ENCODE data around the gene MAP3K12.
A peak's percentile ranks its signal among the peaks of the same experiment; 100 is the strongest.

Gene MAP3K12

DNA sequence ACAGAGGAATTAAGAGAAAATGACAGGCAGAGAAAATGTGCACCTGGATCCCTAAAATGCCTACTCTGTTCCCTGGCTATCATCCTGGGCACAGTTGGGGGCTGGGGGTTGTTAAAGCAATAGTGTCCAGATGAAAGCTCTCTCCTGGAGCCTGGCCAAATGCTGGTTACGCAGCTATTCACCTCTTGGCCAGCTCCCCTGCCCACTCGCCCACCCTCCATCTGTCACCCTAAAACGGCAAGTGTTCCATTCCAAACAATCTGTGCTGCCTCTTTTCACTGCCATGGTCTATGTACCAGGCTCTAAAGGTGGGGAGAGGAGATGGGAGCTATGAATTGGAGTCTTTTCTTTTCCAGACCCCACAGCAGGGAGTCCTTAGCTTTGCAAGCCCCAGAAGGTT, 32.8 kb upstream of the MAP3K12 start:
- Histone ChIP-seq H3K18ac (ENCODE audit: low read depth in 1 of 2, low read length in 2 of 2) (no peak overlapping the region), H2AFZ (ENCODE audit: low read depth, low read length) (no peak overlapping the region), H3K23ac (ENCODE audit: low read length in 2 of 2) (no peak overlapping the region), H3K4ac (ENCODE audit: low read depth in 1 of 2, low read length in 2 of 2) (no peak overlapping the region), H4K91ac (ENCODE audit: low read length) (no peak overlapping the region), H3K4me3 (ENCODE audit: insufficient read depth in 1 of 2, low read depth in 1 of 2, low read length in 2 of 2) (no peak overlapping the region), H3K4me1 (ENCODE audit: control insufficient read depth, insufficient read depth, low read depth, low read length) (no peaks in the 10 kb centered on the region), H3K4me2 (ENCODE audit: low read length, poor library complexity, severe bottlenecking) (no peak overlapping the region), H3K79me1 (replicated peaks; ENCODE audit: low read length, poor library complexity, severe bottlenecking) (peaks cover 16% of the 10 kb centered on the region), H3K14ac (ENCODE audit: low read length in 2 of 2) (no peak overlapping the region), H2BK5ac (ENCODE audit: low read depth, low read length, poor library complexity, severe bottlenecking) (no peak overlapping the region), H3K36me3 (ENCODE audit: control insufficient read depth in 1 of 2, insufficient read depth in 2 of 2, low read depth in 1 of 2, low read length in 2 of 2) (peaks cover 47 to 70% of the 10 kb centered on the region in 2 experiments), H4K8ac (ENCODE audit: low read length) (no peak overlapping the region), H2BK15ac (ENCODE audit: low read depth, poor library complexity, severe bottlenecking) (no peak overlapping the region), H2AK5ac (ENCODE audit: low read length, severe bottlenecking) (no peak overlapping the region), H3K27ac (ENCODE audit: low read length, poor library complexity, severe bottlenecking) (no peak overlapping the region), H3K9me3 (ENCODE audit: control insufficient read depth, low read length) (no peaks in the 10 kb centered on the region), H2BK120ac (ENCODE audit: low read depth, low read length) (no peak overlapping the region), H3K9ac (ENCODE audit: low read length) (no peak overlapping the region), H2BK12ac (ENCODE audit: low read length in 2 of 2) (no peak overlapping the region), H3K27me3 (ENCODE audit: control insufficient read depth in 1 of 2, insufficient read depth in 1 of 2, low read length in 2 of 2) (no peaks in the 10 kb centered on the region)
- no peak for DNase-seq
- 90% methylated on average over 2 of the region's 3 CpGs for WGBS

DNA sequence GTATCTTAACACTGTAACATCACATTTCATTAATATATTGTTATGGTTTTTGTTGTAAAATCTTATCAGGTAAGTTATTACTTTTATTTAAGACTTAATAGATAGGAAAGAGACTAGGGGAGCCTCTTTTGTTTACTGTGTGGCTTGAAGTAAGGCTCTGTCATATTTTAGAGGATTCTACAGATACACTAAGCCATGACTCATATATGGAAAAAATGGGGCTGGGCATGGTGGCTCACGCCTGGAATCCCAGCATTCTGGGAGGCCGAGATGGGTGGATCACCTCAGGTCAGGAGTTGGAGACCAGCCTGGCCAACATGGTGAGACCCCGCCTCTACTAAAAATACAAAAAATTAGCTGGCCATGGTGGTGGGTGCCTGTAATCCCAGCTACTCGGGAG, 31.7 kb upstream of the MAP3K12 start:
- Histone ChIP-seq H3K4me1 (ENCODE audit: control insufficient read depth, insufficient read depth, low read depth, low read length) (no peaks in the 10 kb centered on the region), H3K4me3 (ENCODE audit: insufficient read depth in 1 of 2, low read depth in 1 of 2, low read length in 2 of 2) (no peak overlapping the region), H2BK120ac (ENCODE audit: low read depth, low read length) (no peak overlapping the region), H2AK5ac (ENCODE audit: low read length, severe bottlenecking) (no peak overlapping the region), H2BK15ac (ENCODE audit: low read depth, poor library complexity, severe bottlenecking) (no peak overlapping the region), H4K8ac (ENCODE audit: low read length) (no peak overlapping the region), H2BK5ac (ENCODE audit: low read depth, low read length, poor library complexity, severe bottlenecking) (no peak overlapping the region), H3K14ac (ENCODE audit: low read length in 2 of 2) (no peak overlapping the region), H2BK12ac (ENCODE audit: low read length in 2 of 2) (no peak overlapping the region), H4K91ac (ENCODE audit: low read length) (no peak overlapping the region), H3K27me3 (ENCODE audit: control insufficient read depth in 1 of 2, insufficient read depth in 1 of 2, low read length in 2 of 2) (no peaks in the 10 kb centered on the region), H3K23ac (ENCODE audit: low read length in 2 of 2) (no peak overlapping the region), H3K27ac (ENCODE audit: low read length, poor library complexity, severe bottlenecking) (no peak overlapping the region), H3K4ac (ENCODE audit: low read depth in 1 of 2, low read length in 2 of 2) (no peak overlapping the region), H3K9me3 (ENCODE audit: control insufficient read depth, low read length) (no peaks in the 10 kb centered on the region), H3K18ac (ENCODE audit: low read depth in 1 of 2, low read length in 2 of 2) (no peak overlapping the region), H3K9ac (ENCODE audit: low read length) (no peak overlapping the region), H2AFZ (ENCODE audit: low read depth, low read length) (no peak overlapping the region), H3K36me3 (ENCODE audit: control insufficient read depth in 1 of 2, insufficient read depth in 2 of 2, low read depth in 1 of 2, low read length in 2 of 2) (peaks cover 44 to 59% of the 10 kb centered on the region in 2 experiments), H3K4me2 (ENCODE audit: low read length, poor library complexity, severe bottlenecking) (no peak overlapping the region), H3K79me1 (replicated peaks; ENCODE audit: low read length, poor library complexity, severe bottlenecking) (peaks cover 16% of the 10 kb centered on the region)
- peak; percentile 52 for DNase-seq
- WGBS: 61% methylated on average over 4 of the region's 4 CpGs

GRCh38 chr12:53530061-53530460, 30.8 kb upstream of the MAP3K12 start:
- Histone ChIP-seq H3K4me1 (ENCODE audit: control insufficient read depth, insufficient read depth, low read depth, low read length) (no peaks in the 10 kb centered on the region), H2BK12ac (ENCODE audit: low read length in 2 of 2) (no peak overlapping the region), H3K27ac (ENCODE audit: low read length, poor library complexity, severe bottlenecking) (no peak overlapping the region), H2BK5ac (ENCODE audit: low read depth, low read length, poor library complexity, severe bottlenecking) (no peak overlapping the region), H3K9me3 (ENCODE audit: control insufficient read depth, low read length) (no peaks in the 10 kb centered on the region), H3K23ac (ENCODE audit: low read length in 2 of 2) (no peak overlapping the region), H3K27me3 (ENCODE audit: control insufficient read depth in 1 of 2, insufficient read depth in 1 of 2, low read length in 2 of 2) (no peaks in the 10 kb centered on the region), H2AFZ (ENCODE audit: low read depth, low read length) (no peak overlapping the region), H2BK120ac (ENCODE audit: low read depth, low read length) (no peak overlapping the region), H3K9ac (ENCODE audit: low read length) (no peak overlapping the region), H3K18ac (ENCODE audit: low read depth in 1 of 2, low read length in 2 of 2) (no peak overlapping the region), H2BK15ac (ENCODE audit: low read depth, poor library complexity, severe bottlenecking) (no peak overlapping the region), H3K79me1 (replicated peaks; ENCODE audit: low read length, poor library complexity, severe bottlenecking) (peaks cover 14% of the 10 kb centered on the region), H3K4me2 (ENCODE audit: low read length, poor library complexity, severe bottlenecking) (no peak overlapping the region), H4K8ac (ENCODE audit: low read length) (no peak overlapping the region), H2AK5ac (ENCODE audit: low read length, severe bottlenecking) (no peak overlapping the region), H3K4ac (ENCODE audit: low read depth in 1 of 2, low read length in 2 of 2) (no peak overlapping the region), H3K4me3 (ENCODE audit: insufficient read depth in 1 of 2, low read depth in 1 of 2, low read length in 2 of 2) (no peak overlapping the region), H3K14ac (ENCODE audit: low read length in 2 of 2) (no peak overlapping the region), H4K91ac (ENCODE audit: low read length) (no peak overlapping the region), H3K36me3 (ENCODE audit: control insufficient read depth in 1 of 2, insufficient read depth in 2 of 2, low read depth in 1 of 2, low read length in 2 of 2) (peaks cover 44 to 58% of the 10 kb centered on the region in 2 experiments)
- WGBS: 97% methylated on average over 2 of the region's 2 CpGs
- DNase-seq: no peak

DNA sequence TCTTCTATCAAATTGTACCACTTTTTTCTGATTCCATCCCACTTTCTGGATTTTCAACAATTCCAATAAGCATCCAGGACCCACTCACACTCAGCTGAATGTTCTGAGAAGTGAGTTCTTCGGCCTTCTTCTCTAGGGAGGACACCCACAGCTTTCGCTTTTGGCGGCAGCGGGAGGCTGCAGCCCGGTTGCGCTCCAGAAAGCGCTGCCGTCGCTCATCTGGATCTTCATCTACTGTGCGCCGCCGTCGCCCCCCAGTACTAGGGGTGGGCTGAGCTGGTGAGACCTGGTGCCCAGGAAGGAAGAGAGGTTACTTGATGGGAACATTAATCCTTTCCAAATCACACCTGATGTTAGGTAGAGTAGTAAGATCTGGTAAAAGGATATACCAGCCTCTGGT, 25.2 kb upstream of the MAP3K12 start:
- Histone ChIP-seq H3K4ac (ENCODE audit: low read depth in 1 of 2, low read length in 2 of 2) (no peak overlapping the region), H3K27me3 (ENCODE audit: control insufficient read depth in 1 of 2, insufficient read depth in 1 of 2, low read length in 2 of 2) (no peaks in the 10 kb centered on the region), H4K8ac (ENCODE audit: low read length) (no peak overlapping the region), H3K4me3 (ENCODE audit: insufficient read depth in 1 of 2, low read depth in 1 of 2, low read length in 2 of 2) (no peak overlapping the region), H2BK15ac (ENCODE audit: low read depth, poor library complexity, severe bottlenecking) (no peak overlapping the region), H3K18ac (ENCODE audit: low read depth in 1 of 2, low read length in 2 of 2) (no peak overlapping the region), H4K91ac (ENCODE audit: low read length) (no peak overlapping the region), H3K14ac (ENCODE audit: low read length in 2 of 2) (no peak overlapping the region), H3K23ac (ENCODE audit: low read length in 2 of 2) (no peak overlapping the region), H3K4me2 (ENCODE audit: low read length, poor library complexity, severe bottlenecking) (no peak overlapping the region), H2BK12ac (ENCODE audit: low read length in 2 of 2) (no peak overlapping the region), H2AK5ac (ENCODE audit: low read length, severe bottlenecking) (no peak overlapping the region), H3K27ac (ENCODE audit: low read length, poor library complexity, severe bottlenecking) (no peak overlapping the region), H3K79me1 (replicated peaks; ENCODE audit: low read length, poor library complexity, severe bottlenecking) (peaks cover 14% of the 10 kb centered on the region), H3K4me1 (ENCODE audit: control insufficient read depth, insufficient read depth, low read depth, low read length) (no peaks in the 10 kb centered on the region), H3K9ac (ENCODE audit: low read length) (no peak overlapping the region), H2AFZ (ENCODE audit: low read depth, low read length) (no peak overlapping the region), H3K36me3 (ENCODE audit: control insufficient read depth in 1 of 2, insufficient read depth in 2 of 2, low read depth in 1 of 2, low read length in 2 of 2) (peaks cover 37 to 69% of the 10 kb centered on the region in 2 experiments), H3K9me3 (ENCODE audit: control insufficient read depth, low read length) (no peaks in the 10 kb centered on the region), H2BK5ac (ENCODE audit: low read depth, low read length, poor library complexity, severe bottlenecking) (no peak overlapping the region), H2BK120ac (ENCODE audit: low read depth, low read length) (no peak overlapping the region)
- 97% methylated on average over 13 of the region's 13 CpGs for WGBS
- no peak for DNase-seq

Measured in mesenchymal stem cell (in vitro differentiated cells and primary cell).